Body of pancreas (tissue), 4 donors: ENCODE data around the gene GATA3.

Experiments
- CTCF ChIP-seq, 7 experiments: fragments of 450-650 bp in 4 of 7; fragments of 200-600 bp in 3 of 7; sonication (generic) in 3 of 7; IDR thresholded peaks; one replicate each; pipeline ENCODE4 v1.5.1; 2016 to 2019; ENCODE audit warnings: antibody characterized with exemption in 7 of 7
- POLR2A ChIP-seq, 3 donors: fragments of 450-650 bp; IDR thresholded peaks; one replicate each; pipeline ENCODE4 v1.6.1; 2016; ENCODE audit warnings: antibody characterized with exemption in 3 of 3, mild to moderate bottlenecking in 2 of 3

- TF ChIP-seq POLR2A (IDR thresholded peaks at IDR 0.05) = no peak
- TF ChIP-seq CTCF (IDR thresholded peaks at IDR 0.05) = no peak
These were observed 16.0 kb downstream of the GATA3 start for GRCh38 chr10:8070440-8070839.
